GM21825 (cell line): ENCODE data around the gene HLA-DQB1.
A peak's percentile ranks its signal among the peaks of the same experiment; 100 is the strongest.
"Not testable (repeated sequence)": the region's sequence is repeated elsewhere in the genome, so short reads cannot be mapped to it uniquely, and the experiment has no call there.

ENCODE experiments used
- ATAC-seq: cut with Tn5 transposase; IDR thresholded peaks from one replicate; pipeline ENCODE4 v1.9.1; 2021; ENCODE audit warnings: mild to moderate bottlenecking, moderate library complexity; ENCODE audit not compliant: unreplicated experiment

The HLA-DQB1 gene

GRCh38 chr6:32629793-32630192 lies 36.7 kb downstream of the HLA-DQB1 start:
- not testable (repeated sequence) for ATAC-seq

- no peak for ATAC-seq
Observed at GRCh38 chr6:32627831-32628230, 38.6 kb downstream of the HLA-DQB1 start.

GRCh38 chr6:32627249-32627648 lies 39.2 kb downstream of the HLA-DQB1 start:
- no peak for ATAC-seq

GRCh38 chr6:32625137-32625536 lies 41.3 kb downstream of the HLA-DQB1 start:
- ATAC-seq, result no peak

- no peak for ATAC-seq
Observed at GRCh38 chr6:32624565-32624964, 41.9 kb downstream of the HLA-DQB1 start.

GRCh38 chr6:32623693-32624092 lies 42.8 kb downstream of the HLA-DQB1 start:
- ATAC-seq, result no peak

- ATAC-seq, result peak; percentile 55
Observed at GRCh38 chr6:32622545-32623401, 43.7 kb downstream of the HLA-DQB1 start.

GRCh38 chr6:32621372-32621771 lies 45.1 kb downstream of the HLA-DQB1 start:
- no peak for ATAC-seq

GRCh38 chr6:32617751-32618150 lies 48.7 kb downstream of the HLA-DQB1 start:
- ATAC-seq, result no peak

GRCh38 chr6:32615885-32616532 lies 50.4 kb downstream of the HLA-DQB1 start:
- ATAC-seq, result no peak

- ATAC-seq, result no peak
Observed at GRCh38 chr6:32614366-32615081, 51.9 kb downstream of the HLA-DQB1 start.

GRCh38 chr6:32613475-32613874 lies 53.0 kb downstream of the HLA-DQB1 start:
- ATAC-seq, result no peak

- no peak for ATAC-seq
Observed at GRCh38 chr6:32610682-32611296, 55.7 kb downstream of the HLA-DQB1 start.

- ATAC-seq, result peak; percentile 76
Observed at GRCh38 chr6:32609731-32610640, 56.5 kb downstream of the HLA-DQB1 start.
